ENCODE results near the gene ARHGEF4.

ARHGEF4 gene

DNA sequence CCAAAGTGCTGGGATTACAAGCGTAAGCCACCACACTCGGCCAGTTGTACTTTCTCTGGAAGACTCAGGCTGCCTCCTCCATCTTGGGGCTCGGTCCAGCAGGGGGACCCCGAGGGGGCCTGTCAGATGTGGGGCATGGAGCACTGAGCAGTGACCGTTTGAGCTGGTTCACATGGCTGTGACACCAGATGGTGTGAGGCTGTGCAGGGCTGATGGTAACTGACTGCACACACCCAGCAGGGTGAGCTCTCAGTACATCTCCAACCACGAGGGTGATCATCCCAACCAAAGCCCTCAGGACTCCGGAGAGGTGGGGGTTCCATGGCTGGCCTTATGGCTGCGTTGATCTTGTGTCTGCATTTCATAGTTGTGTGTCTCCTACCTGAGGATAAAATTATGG is 193.1 kb downstream of the ARHGEF4 start:
- TF ChIP-seq, protein P1, sequence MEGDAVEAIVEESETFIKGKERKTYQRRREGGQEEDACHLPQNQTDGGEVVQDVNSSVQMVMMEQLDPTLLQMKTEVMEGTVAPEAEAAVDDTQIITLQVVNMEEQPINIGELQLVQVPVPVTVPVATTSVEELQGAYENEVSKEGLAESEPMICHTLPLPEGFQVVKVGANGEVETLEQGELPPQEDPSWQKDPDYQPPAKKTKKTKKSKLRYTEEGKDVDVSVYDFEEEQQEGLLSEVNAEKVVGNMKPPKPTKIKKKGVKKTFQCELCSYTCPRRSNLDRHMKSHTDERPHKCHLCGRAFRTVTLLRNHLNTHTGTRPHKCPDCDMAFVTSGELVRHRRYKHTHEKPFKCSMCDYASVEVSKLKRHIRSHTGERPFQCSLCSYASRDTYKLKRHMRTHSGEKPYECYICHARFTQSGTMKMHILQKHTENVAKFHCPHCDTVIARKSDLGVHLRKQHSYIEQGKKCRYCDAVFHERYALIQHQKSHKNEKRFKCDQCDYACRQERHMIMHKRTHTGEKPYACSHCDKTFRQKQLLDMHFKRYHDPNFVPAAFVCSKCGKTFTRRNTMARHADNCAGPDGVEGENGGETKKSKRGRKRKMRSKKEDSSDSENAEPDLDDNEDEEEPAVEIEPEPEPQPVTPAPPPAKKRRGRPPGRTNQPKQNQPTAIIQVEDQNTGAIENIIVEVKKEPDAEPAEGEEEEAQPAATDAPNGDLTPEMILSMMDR (conservative IDR thresholded peaks at IDR 0.05; ENCODE audit: low read depth, low read length): no peak
- Histone ChIP-seq H3K4me3 (IDR thresholded peaks at IDR 0.05; ENCODE audit: insufficient read depth, low read depth, low read length) (no peak overlapping the region), H3K27ac (no peak overlapping the region), H3K4me1 (ENCODE audit: low read depth, poor library complexity, severe bottlenecking) (no peaks in the 10 kb centered on the region), H4K20me1 (ENCODE audit: insufficient read depth) (no peaks in the 10 kb centered on the region), H3K36me3 (ENCODE audit: insufficient read depth) (no peaks in the 10 kb centered on the region), H3K27me3 (ENCODE audit: insufficient read depth, low read depth) (no peaks in the 10 kb centered on the region), H3K9ac (no peak overlapping the region), H3K79me2 (ENCODE audit: insufficient read depth, low read depth) (no peaks in the 10 kb centered on the region), H3K4me2 (no peak overlapping the region), H2AFZ (ENCODE audit: low read depth) (no peak overlapping the region)

DNA sequence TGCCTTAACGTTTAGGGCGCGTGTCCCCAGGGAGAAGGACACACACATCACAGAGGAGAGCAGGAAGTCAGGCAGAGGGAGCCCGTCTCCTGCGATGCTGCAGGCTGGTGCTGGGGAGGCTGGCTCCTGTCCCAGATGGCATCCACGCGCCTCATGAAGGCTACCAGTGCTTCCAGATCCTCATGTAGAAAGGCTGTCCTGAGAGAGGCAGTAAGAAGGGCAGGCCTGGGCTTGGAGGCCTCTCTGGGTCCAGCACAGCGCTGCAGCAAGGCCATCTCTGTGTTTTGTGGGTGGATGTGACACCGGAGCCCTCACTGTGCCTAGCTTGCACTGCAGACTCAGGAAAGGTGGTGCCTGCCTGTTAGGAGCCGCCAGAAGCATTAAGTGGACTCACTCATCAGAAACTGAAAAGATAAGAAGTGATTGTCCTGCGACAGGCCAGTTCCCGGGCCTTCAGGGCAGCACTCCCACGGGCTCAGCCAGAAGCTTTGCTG is 193.8 kb downstream of the ARHGEF4 start:
- TF ChIP-seq, protein P1 (conservative IDR thresholded peaks at IDR 0.05; ENCODE audit: low read depth, low read length): no peak
- H3K4me3 ChIP-seq (IDR thresholded peaks at IDR 0.05; ENCODE audit: insufficient read depth, low read depth, low read length): no peak overlapping the region
- H3K9ac ChIP-seq: no peak overlapping the region
- no peaks in the 10 kb centered on the region for H3K4me1 ChIP-seq (ENCODE audit: low read depth, poor library complexity, severe bottlenecking)
- H4K20me1 ChIP-seq (ENCODE audit: insufficient read depth): no peaks in the 10 kb centered on the region
- no peak overlapping the region for H3K4me2 ChIP-seq
- no peak overlapping the region for H3K27ac ChIP-seq
- H3K79me2 ChIP-seq (ENCODE audit: insufficient read depth, low read depth): no peaks in the 10 kb centered on the region
- H3K27me3 ChIP-seq (ENCODE audit: insufficient read depth, low read depth): no peaks in the 10 kb centered on the region
- no peak overlapping the region for H2AFZ ChIP-seq (ENCODE audit: low read depth)
- H3K36me3 ChIP-seq (ENCODE audit: insufficient read depth): no peaks in the 10 kb centered on the region

DNA sequence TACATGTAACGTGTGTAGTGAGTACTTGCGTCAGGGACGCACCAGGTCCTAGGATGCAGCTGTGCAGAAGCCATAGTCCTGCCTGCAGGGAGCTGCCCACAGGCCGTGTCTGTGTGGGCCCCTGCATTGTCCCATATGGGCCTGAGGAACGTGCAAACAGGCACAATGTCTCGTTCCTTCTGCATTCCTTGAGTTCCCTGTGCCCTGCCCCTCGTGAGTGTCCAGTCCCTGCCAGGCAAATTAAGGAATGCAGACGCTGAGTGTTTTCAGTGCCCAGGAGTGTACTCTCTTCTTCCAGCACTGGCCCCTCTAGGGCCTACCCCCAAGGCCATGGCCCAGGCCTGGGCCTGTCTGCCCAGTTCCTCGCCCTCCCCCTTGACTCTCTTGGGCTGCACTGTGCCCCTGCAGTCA is 194.7 kb downstream of the ARHGEF4 start:
- no peaks in the 10 kb centered on the region for H3K27me3 ChIP-seq (ENCODE audit: insufficient read depth, low read depth)
- H3K4me3 ChIP-seq (IDR thresholded peaks at IDR 0.05; ENCODE audit: insufficient read depth, low read depth, low read length): no peak overlapping the region
- TF ChIP-seq, protein P1 (conservative IDR thresholded peaks at IDR 0.05; ENCODE audit: low read depth, low read length): no peak
- H3K36me3 ChIP-seq (ENCODE audit: insufficient read depth): no peaks in the 10 kb centered on the region
- no peaks in the 10 kb centered on the region for H3K4me1 ChIP-seq (ENCODE audit: low read depth, poor library complexity, severe bottlenecking)
- H3K27ac ChIP-seq: no peak overlapping the region
- H3K9ac ChIP-seq: no peak overlapping the region
- H4K20me1 ChIP-seq (ENCODE audit: insufficient read depth): no peaks in the 10 kb centered on the region
- H2AFZ ChIP-seq (ENCODE audit: low read depth): no peak overlapping the region
- H3K79me2 ChIP-seq (ENCODE audit: insufficient read depth, low read depth): no peaks in the 10 kb centered on the region
- H3K4me2 ChIP-seq: no peak overlapping the region

DNA sequence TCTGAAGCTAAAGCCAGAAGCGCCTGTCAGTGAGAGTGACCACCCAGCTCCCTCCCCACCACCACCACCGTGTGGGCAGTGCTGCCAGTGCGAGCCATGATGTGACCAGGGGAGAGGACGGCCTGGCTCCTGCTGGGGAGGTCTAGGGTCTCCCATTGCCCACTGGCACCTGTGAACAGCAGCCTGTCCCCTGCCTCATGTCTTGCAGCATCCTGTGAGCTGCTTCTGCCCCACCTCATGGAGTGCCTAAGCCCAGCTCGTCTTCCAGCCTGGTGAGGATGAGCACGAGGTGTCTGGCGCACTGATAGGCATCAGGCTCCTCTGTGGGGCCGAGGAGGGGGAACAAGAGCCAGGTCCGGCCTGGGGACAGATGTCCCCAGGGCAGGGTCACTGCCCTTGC is 195.2 kb downstream of the ARHGEF4 start:
- Histone ChIP-seq H2AFZ (ENCODE audit: low read depth) (no peak overlapping the region), H3K9ac (no peak overlapping the region), H3K4me2 (no peak overlapping the region), H3K36me3 (ENCODE audit: insufficient read depth) (no peaks in the 10 kb centered on the region), H3K4me1 (ENCODE audit: low read depth, poor library complexity, severe bottlenecking) (no peaks in the 10 kb centered on the region), H3K27ac (no peak overlapping the region), H3K4me3 (IDR thresholded peaks at IDR 0.05; ENCODE audit: insufficient read depth, low read depth, low read length) (no peak overlapping the region), H3K79me2 (ENCODE audit: insufficient read depth, low read depth) (no peaks in the 10 kb centered on the region), H3K27me3 (ENCODE audit: insufficient read depth, low read depth) (no peaks in the 10 kb centered on the region), H4K20me1 (ENCODE audit: insufficient read depth) (no peaks in the 10 kb centered on the region)
- TF ChIP-seq, protein P1 (conservative IDR thresholded peaks at IDR 0.05; ENCODE audit: low read depth, low read length): no peak
